Neural progenitor cell (in vitro differentiated cells): Measurements from ENCODE around the gene SNAI3. TPM values are rescaled to one million over a fixed set of nuclear protein-coding genes. Genes with fewer than 3 reads are reported as not detected.
A peak's percentile ranks its signal among the peaks of the same experiment; 100 is the strongest.

Source experiments
- DNase-seq: peaks from one replicate; pipeline ENCODE4 v3.0.0-alpha.2; 2016; ENCODE audit warnings: low spot score
- H2AFZ ChIP-seq: fragments of 200-600 bp; sonication (generic); replicated peaks from 2 replicates; pipeline ENCODE4 v1.6.1; 2016; ENCODE audit warnings: antibody characterized with exemption
- H3F3A ChIP-seq: fragments of 200-600 bp; sonication (generic); 2 replicates; pipeline ENCODE4 v1.6.1; 2016; ENCODE audit warnings: antibody characterized with exemption, low read depth
- H3K27ac ChIP-seq: fragments of 200-600 bp; sonication (generic); 2 replicates; pipeline ENCODE4 v1.5.1; 2016; ENCODE audit warnings: mild to moderate bottlenecking
- H3K27me3 ChIP-seq: fragments of 200-600 bp; sonication (generic); 2 replicates; pipeline ENCODE4 v1.6.1; 2016; ENCODE audit warnings: mild to moderate bottlenecking, moderate library complexity
- H3K36me3 ChIP-seq: fragments of 200-600 bp; sonication (generic); 2 replicates; pipeline ENCODE4 v1.5.1; 2016
- H3K4me1 ChIP-seq: fragments of 200-600 bp; sonication (generic); 2 replicates; pipeline ENCODE4 v1.6.1; 2016; ENCODE audit warnings: mixed run types
- H3K4me2 ChIP-seq: fragments of 200-600 bp; sonication (generic); 2 replicates; pipeline ENCODE4 v1.6.1; 2016
- H3K4me3 ChIP-seq: fragments of 200-600 bp; sonication (generic); 2 replicates; pipeline ENCODE4 v1.5.1; 2016
- H3K79me2 ChIP-seq: fragments of 200-600 bp; sonication (generic); 2 replicates; pipeline ENCODE4 v1.6.1; 2016; ENCODE audit warnings: low read depth
- H3K9ac ChIP-seq: fragments of 200-600 bp; sonication (generic); 2 replicates; pipeline ENCODE4 v1.6.1; 2016
- H3K9me3 ChIP-seq: fragments of 200-600 bp; sonication (generic); 2 replicates; pipeline ENCODE4 v1.5.1; 2016; ENCODE audit warnings: low read depth
- H4K20me1 ChIP-seq: fragments of 200-600 bp; sonication (generic); 2 replicates; pipeline ENCODE4 v1.6.1; 2016; ENCODE audit warnings: low read depth
- H3K27ac Mint-ChIP-seq: 3 replicates; pipeline ENCODE4 v1.8.0; 2021; ENCODE audit warnings: mixed read lengths
- H3K27me3 Mint-ChIP-seq: 2 replicates; pipeline ENCODE4 v1.8.0; 2022; ENCODE audit warnings: low read depth, mild to moderate bottlenecking, inconsistent platforms, moderate library complexity, mixed read lengths; ENCODE audit not compliant: insufficient read depth
- H3K36me3 Mint-ChIP-seq: 3 replicates; pipeline ENCODE4 v1.8.0; 2021; ENCODE audit warnings: mixed read lengths
- H3K4me1 Mint-ChIP-seq: 3 replicates; pipeline ENCODE4 v1.8.0; 2021; ENCODE audit warnings: mixed read lengths
- H3K4me3 Mint-ChIP-seq: 3 replicates; pipeline ENCODE4 v1.8.0; 2021; ENCODE audit warnings: mild to moderate bottlenecking, moderate library complexity, mixed read lengths
- H3K9me3 Mint-ChIP-seq: 3 replicates; pipeline ENCODE4 v1.8.0; 2020; ENCODE audit warnings: mixed read lengths
- CTCF ChIP-seq: fragments of 200-600 bp; sonication (generic); IDR thresholded peaks from 2 replicates; pipeline ENCODE4 v1.5.1; 2017; ENCODE audit warnings: antibody characterized with exemption, mild to moderate bottlenecking
- EZH2 ChIP-seq: fragments of 200-600 bp; sonication (generic); IDR thresholded peaks from 2 replicates; pipeline ENCODE4 v1.6.1; 2017; ENCODE audit warnings: antibody characterized with exemption, mild to moderate bottlenecking, moderate library complexity
- EZH2phosphoT487 ChIP-seq: fragments of 200-600 bp; sonication (generic); IDR thresholded peaks from 2 replicates; pipeline ENCODE4 v1.6.1; 2017; ENCODE audit warnings: antibody characterized with exemption
- total RNA-seq: library from RNA; depleted of rRNA; stranded (reverse); fragments of >200 nt; gene quantifications from 2 replicates; pipeline ENCODE4 v1.2.3, GENCODE V29; 2015; ENCODE audit warnings: low replicate concordance

SNAI3 gene
- total RNA-seq, 1 donor from 2014 or later = not detected

GRCh38 chr16:88650749-88651275 lies 35.5 kb downstream of the SNAI3 start, which contains the start of gene CYBA:
Gene CYBA, minus strand, starts transcription at chr16:88651053. Its CDS starts 40 bp downstream, at chr16:88651013.
- H3F3A ChIP-seq = peaks cover 6% of the 10 kb centered on the region
- H3K4me3 ChIP-seq = peak within 1 kb of the TSS; percentile 79
- H4K20me1 ChIP-seq = peaks cover 20% of the 10 kb centered on the region
- H3K27me3 ChIP-seq = no peaks in the 10 kb centered on the region
- Mint-ChIP-seq H3K27ac (no peak within 1 kb of the TSS), H3K4me3 (peak within 1 kb of the TSS; percentile 84), H3K27me3 (peaks cover 7% of the 10 kb centered on the region), H3K4me1 (peaks cover 14% of the 10 kb centered on the region), H3K36me3 (peaks cover 2% of the 10 kb centered on the region), H3K9me3 (no peaks in the 10 kb centered on the region)
- no peaks in the 10 kb centered on the region for H3K36me3 ChIP-seq
- H3K4me2 ChIP-seq = peak within 1 kb of the TSS; percentile 95
- DNase-seq = peak; percentile 72
- peaks cover 10% of the 10 kb centered on the region for H3K4me1 ChIP-seq
- H3K79me2 ChIP-seq = peaks cover 8% of the 10 kb centered on the region
- TF ChIP-seq EZH2phosphoT487 = no peak
- TF ChIP-seq CTCF = no peak
- no peak for TF ChIP-seq EZH2
- no peak within 1 kb of the TSS for H3K27ac ChIP-seq
- H2AFZ ChIP-seq = no peak within 1 kb of the TSS
- H3K9ac ChIP-seq = peak within 1 kb of the TSS; percentile 48
- no peaks in the 10 kb centered on the region for H3K9me3 ChIP-seq

GRCh38 chr16:88649924-88650748 lies 36.2 kb downstream of the SNAI3 start:
- Histone ChIP-seq H3K9me3 (no peaks in the 10 kb centered on the region), H3K4me2 (peak overlapping the region; percentile 95), H3K27ac (no peak overlapping the region), H3K36me3 (no peaks in the 10 kb centered on the region), H2AFZ (no peak overlapping the region), H3K4me3 (peak overlapping the region; percentile 79), H3K4me1 (peaks cover 10% of the 10 kb centered on the region), H4K20me1 (peaks cover 20% of the 10 kb centered on the region), H3K27me3 (no peaks in the 10 kb centered on the region), H3K79me2 (peaks cover 8% of the 10 kb centered on the region), H3F3A (peaks cover 6% of the 10 kb centered on the region), H3K9ac (peak overlapping the region; percentile 48)
- TF ChIP-seq CTCF = no peak
- no peak for TF ChIP-seq EZH2phosphoT487
- TF ChIP-seq EZH2 = no peak
- Mint-ChIP-seq H3K36me3 (peaks cover 2% of the 10 kb centered on the region), H3K4me3 (peak overlapping the region; percentile 84), H3K4me1 (peaks cover 19% of the 10 kb centered on the region), H3K27me3 (peaks cover 7% of the 10 kb centered on the region), H3K27ac (no peak overlapping the region), H3K9me3 (no peaks in the 10 kb centered on the region)
- DNase-seq = peak; percentile 71

GRCh38 chr16:88649195-88649923 lies 36.9 kb downstream of the SNAI3 start:
- Mint-ChIP-seq H3K27me3 (peaks cover 9% of the 10 kb centered on the region), H3K9me3 (no peaks in the 10 kb centered on the region), H3K4me3 (peak overlapping the region; percentile 65), H3K27ac (peak overlapping the region; percentile 62), H3K4me1 (peaks cover 27% of the 10 kb centered on the region), H3K36me3 (peaks cover 2% of the 10 kb centered on the region)
- no peak overlapping the region for H3K27ac ChIP-seq
- H3K4me1 ChIP-seq = peaks cover 10% of the 10 kb centered on the region
- H3K27me3 ChIP-seq = no peaks in the 10 kb centered on the region
- H3K9me3 ChIP-seq = no peaks in the 10 kb centered on the region
- H3K79me2 ChIP-seq = peaks cover 8% of the 10 kb centered on the region
- no peaks in the 10 kb centered on the region for H3K36me3 ChIP-seq
- peak overlapping the region; percentile 79 for H3K4me3 ChIP-seq
- TF ChIP-seq EZH2phosphoT487 = no peak
- TF ChIP-seq EZH2 = no peak
- TF ChIP-seq CTCF = no peak
- no peak for DNase-seq
- H3K4me2 ChIP-seq = peak overlapping the region; percentile 95
- H3F3A ChIP-seq = peaks cover 6% of the 10 kb centered on the region
- H3K9ac ChIP-seq = no peak overlapping the region
- H4K20me1 ChIP-seq = peaks cover 20% of the 10 kb centered on the region
- no peak overlapping the region for H2AFZ ChIP-seq
